ENCODE measurements around the gene SLC9A1. TPM values are rescaled to one million over a fixed set of nuclear protein-coding genes. Genes with fewer than 3 reads are reported as not detected.

Gene SLC9A1
- total RNA-seq, 1 experiment from 2014 or later, result 21.7 TPM

GRCh38 chr1:27077968-27078367 lies 77.0 kb downstream of the SLC9A1 start:
- Histone ChIP-seq H4K20me1 (ENCODE audit: insufficient read depth) (no peaks in the 10 kb centered on the region), H3K4me3 (replicated peaks in 1 of 2; ENCODE audit: low read depth in 1 of 2, low read length in 2 of 2) (no peak overlapping the region), H3K27me3 (ENCODE audit: insufficient read depth, low read length) (no peaks in the 10 kb centered on the region), H3K79me2 (ENCODE audit: insufficient read depth, low read length) (no peaks in the 10 kb centered on the region), H3K9me2 (ENCODE audit: insufficient read depth) (no peaks in the 10 kb centered on the region), H3K4me2 (ENCODE audit: low read length) (no peak overlapping the region), H3K9ac (ENCODE audit: low read length) (no peak overlapping the region), H2AFZ (ENCODE audit: low read depth, low read length, poor library complexity, severe bottlenecking) (no peak overlapping the region), H3K27ac (ENCODE audit: low read depth, low read length) (no peak overlapping the region), H3K9me3 (ENCODE audit: control insufficient read depth in 1 of 2, insufficient read depth in 1 of 2, low read depth in 1 of 2, low read length in 2 of 2) (no peaks in the 10 kb centered on the region), H3K4me1 (ENCODE audit: control insufficient read depth in 1 of 2, insufficient read depth in 2 of 2, low read length in 2 of 2) (peaks cover 8 to 12% of the 10 kb centered on the region in 2 experiments), H3K36me3 (ENCODE audit: control insufficient read depth in 1 of 2, insufficient read depth in 2 of 2, low read length in 2 of 2) (no peaks in the 10 kb centered on the region)
- no peak for DNase-seq (ENCODE audit: low read depth, low spot score)
- ATAC-seq, result no peak
- RAD21 ChIA-PET (ENCODE audit: low non-redundant PET in 1 of 2, low total read pairs in 2 of 2, uncharacterized antibody in 2 of 2, unreplicated experiment in 2 of 2), result no interaction called here
- BruUV-seq (replicated peaks), result no TSS peak
- CTCF ChIA-PET, result no interaction called here
- POLR2A ChIA-PET, result no interaction called here
- intact Hi-C loops (cut with micrococcal nuclease), result no loop called here
- TF ChIP-seq MAX (IDR thresholded peaks at IDR 0.05) (no peak), CTCF (IDR thresholded peaks at IDR 0.05 in 2 of 3, conservative IDR thresholded peaks at IDR 0.05 in 1 of 3; ENCODE audit: borderline replicate concordance in 1 of 3, insufficient read depth in 1 of 3, low read depth in 2 of 3, low read length in 2 of 3) (no peak), SRF (IDR thresholded peaks at IDR 0.05; ENCODE audit: low read depth) (no peak), EGR1 (IDR thresholded peaks at IDR 0.05; ENCODE audit: low read depth) (no peak), EZH2phosphoT487 (IDR thresholded peaks at IDR 0.05; ENCODE audit: borderline replicate concordance) (no peak), SIN3A (IDR thresholded peaks at IDR 0.05; ENCODE audit: low read depth) (no peak), CEBPB (IDR thresholded peaks at IDR 0.05; ENCODE audit: low read depth) (no peak), ATF3 (IDR thresholded peaks at IDR 0.05) (no peak), REST (IDR thresholded peaks at IDR 0.05; ENCODE audit: low read depth) (no peak), ZNF274 (IDR thresholded peaks at IDR 0.05; ENCODE audit: low read depth, low read length) (no peak), SP1 (IDR thresholded peaks at IDR 0.05; ENCODE audit: low read depth) (no peak), TCF7L2 (IDR thresholded peaks at IDR 0.05; ENCODE audit: borderline replicate concordance, extremely low read depth, insufficient read depth, insufficient read length) (no peak), CBX3 (IDR thresholded peaks at IDR 0.05; ENCODE audit: low read depth) (no peak), YY1 (IDR thresholded peaks at IDR 0.05; ENCODE audit: extremely low read depth, insufficient replicate concordance, low read depth, low read length) (no peak), ZFX (IDR thresholded peaks at IDR 0.05) (no peak), RAD21 (IDR thresholded peaks at IDR 0.05; ENCODE audit: low read depth) (no peak)
